NCI-H1436 treated with DMSO at 0.1 percent for 48 hours (cell line): ENCODE results near the gene DNAJA2.
"Not testable (repeated sequence)": the region's sequence is repeated elsewhere in the genome, so short reads cannot be mapped to it uniquely, and the experiment has no call there.

ENCODE experiments used
- DNase-seq: peaks from one replicate; lab custom pipeline; 2025; lab: John Stamatoyannopoulos, UW

Gene DNAJA2

GRCh38 chr16:46975165-46975564 is 1.7 kb upstream of the DNAJA2 start:
- DNase-seq: no peak

- no peak for DNase-seq
These were observed 878 bp upstream of the DNAJA2 start for GRCh38 chr16:46974352-46974751.

- DNase-seq: no peak
These were observed 486 bp upstream of the DNAJA2 start for GRCh38 chr16:46973996-46974324.

- no peak for DNase-seq
These were observed 856 bp downstream of the DNAJA2 start for GRCh38 chr16:46972429-46973206.

GRCh38 chr16:46971271-46971670 is 2.2 kb downstream of the DNAJA2 start:
- DNase-seq: no peak

GRCh38 chr16:46970089-46970488 is 3.4 kb downstream of the DNAJA2 start:
- DNase-seq: no peak

- DNase-seq: no peak
These were observed 5.4 kb downstream of the DNAJA2 start for GRCh38 chr16:46968063-46968435.

- DNase-seq: no peak
These were observed 10.8 kb downstream of the DNAJA2 start for GRCh38 chr16:46962629-46963028.

GRCh38 chr16:46961373-46962353 is 11.8 kb downstream of the DNAJA2 start:
- no peak for DNase-seq

GRCh38 chr16:46954562-46954961 is 18.9 kb downstream of the DNAJA2 start:
- no peak for DNase-seq

- DNase-seq: no peak
These were observed 23.5 kb downstream of the DNAJA2 start for GRCh38 chr16:46950009-46950408.

- DNase-seq: no peak
These were observed 24.1 kb downstream of the DNAJA2 start for GRCh38 chr16:46949241-46949892.

- no peak for DNase-seq
These were observed 24.8 kb downstream of the DNAJA2 start for GRCh38 chr16:46948548-46949166.

- peak; percentile 9 for DNase-seq
These were observed 25.4 kb downstream of the DNAJA2 start for GRCh38 chr16:46947900-46948547.

GRCh38 chr16:46944713-46945112 is 28.8 kb downstream of the DNAJA2 start:
- not testable (repeated sequence) for DNase-seq

GRCh38 chr16:46937536-46937935 is 35.9 kb downstream of the DNAJA2 start:
- DNase-seq: no peak

- peak; percentile 52 for DNase-seq
These were observed 40.7 kb downstream of the DNAJA2 start for GRCh38 chr16:46932802-46933201.

GRCh38 chr16:46930861-46931260 is 42.6 kb downstream of the DNAJA2 start:
- DNase-seq: no peak

- no peak for DNase-seq
These were observed 43.8 kb downstream of the DNAJA2 start for GRCh38 chr16:46929378-46930332.

- no peak for DNase-seq
These were observed 44.7 kb downstream of the DNAJA2 start for GRCh38 chr16:46928811-46929210.
